H7 (cell line): ENCODE measurements around the gene TMOD1. TPM values are rescaled to one million over a fixed set of nuclear protein-coding genes. Genes with fewer than 3 reads are reported as not detected.
"Not testable (repeated sequence)": the region's sequence is repeated elsewhere in the genome, so short reads cannot be mapped to it uniquely, and the experiment has no call there.

Experiments used
- DNase-seq: peaks from one replicate; pipeline ENCODE4 v3.0.0; 2012
- H3K27me3 ChIP-seq: 2 replicates; pipeline ENCODE4 v1.6.0; 2011; ENCODE audit warnings: mild to moderate bottlenecking, low read length; ENCODE audit not compliant: control insufficient read depth, insufficient read depth
- H3K36me3 ChIP-seq: replicated peaks from 2 replicates; pipeline ENCODE4 v1.5.1; 2011; ENCODE audit warnings: low read length; ENCODE audit not compliant: control insufficient read depth, insufficient read depth
- H3K4me3 ChIP-seq: 2 replicates; pipeline ENCODE4 v1.5.1; 2011; ENCODE audit warnings: low read depth, mild to moderate bottlenecking, control low read depth, low read length, moderate library complexity; ENCODE audit not compliant: insufficient read depth
- total RNA-seq: library from RNA; depleted of rRNA; stranded (reverse); fragments of >200 nt; shearing (Covaris generic); gene quantifications from 2 replicates; pipeline ENCODE4 v1.2.3, GENCODE V29; 2014; rRNA removed

Gene TMOD1
- 0.52 and 1.9 TPM in 2 replicates for total RNA-seq

DNA sequence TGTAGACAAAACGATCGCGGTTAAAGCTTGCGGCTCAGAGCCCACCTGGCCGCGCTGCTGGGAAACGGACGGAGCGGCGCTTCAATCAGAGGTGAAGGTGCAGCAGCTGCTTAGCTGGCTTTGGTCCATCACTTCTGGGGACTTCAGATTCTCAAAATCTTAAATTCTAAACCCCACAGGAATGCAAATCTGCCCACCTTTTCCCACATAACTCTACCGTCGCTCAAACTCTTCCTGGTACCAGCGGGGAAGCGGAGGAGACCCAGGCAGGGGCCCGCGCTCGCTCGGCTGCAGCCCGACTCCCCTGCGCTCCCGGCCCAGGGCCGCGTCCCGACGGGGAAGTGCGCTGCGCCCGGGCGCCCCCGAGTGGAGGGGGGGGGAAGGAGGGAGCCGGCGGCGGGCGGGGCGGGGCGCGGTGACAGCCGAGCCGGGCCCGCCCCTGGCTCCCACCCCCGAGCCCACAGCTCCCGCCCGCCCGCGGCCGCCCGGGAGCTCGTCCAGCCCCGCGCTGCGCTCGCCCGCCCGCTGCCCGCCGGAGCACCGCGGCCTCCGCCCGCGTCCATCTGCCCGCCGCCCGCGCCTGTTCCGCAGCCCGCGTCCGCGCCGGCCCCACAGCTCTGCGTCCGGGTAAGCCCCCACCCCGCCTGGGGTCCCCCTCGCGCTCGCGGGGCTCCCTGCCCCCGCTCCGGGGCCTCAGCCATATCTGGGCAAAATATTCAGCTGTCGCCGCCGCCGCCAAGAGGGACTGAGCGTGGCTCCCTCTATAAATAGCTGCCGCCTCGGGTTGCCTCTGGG lies at the start of gene TMOD1:
Gene TMOD1 (plus strand): TSS at position 490 of the 795 bp plus-strand sequence. CDS start 22,523 bp downstream, outside the sequence.
- H3K27me3 ChIP-seq = peaks cover 54% of the 10 kb centered on the region
- peak; percentile 99 for DNase-seq

DNA sequence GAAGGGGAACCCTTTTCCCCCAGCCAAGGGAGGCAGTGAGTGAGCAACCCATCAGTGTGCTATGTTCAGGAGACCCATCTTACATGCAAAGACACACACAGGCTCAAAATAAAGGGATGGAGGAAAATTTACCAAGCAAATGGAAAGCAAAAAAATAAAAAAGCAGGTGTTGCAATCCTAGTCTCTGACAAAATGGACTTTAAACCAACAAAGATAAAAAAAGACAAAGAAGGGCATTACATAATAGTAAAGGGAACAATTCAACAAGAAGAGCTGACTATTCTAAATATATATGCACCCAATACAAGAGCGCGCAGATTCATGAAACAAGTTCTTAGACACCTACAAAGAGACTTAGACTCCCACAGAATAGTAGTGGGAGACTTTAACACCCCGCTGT lies 47.9 kb upstream of the TMOD1 start:
- DNase-seq, H3K4me3 ChIP-seq, H3K27me3 ChIP-seq, H3K36me3 ChIP-seq: not testable (repeated sequence)

More for the DNA sequence above, at the start of gene TMOD1:
- Histone ChIP-seq H3K36me3 (no peaks in the 10 kb centered on the region), H3K4me3 (peak within 1 kb of the TSS; percentile 54)

DNA sequence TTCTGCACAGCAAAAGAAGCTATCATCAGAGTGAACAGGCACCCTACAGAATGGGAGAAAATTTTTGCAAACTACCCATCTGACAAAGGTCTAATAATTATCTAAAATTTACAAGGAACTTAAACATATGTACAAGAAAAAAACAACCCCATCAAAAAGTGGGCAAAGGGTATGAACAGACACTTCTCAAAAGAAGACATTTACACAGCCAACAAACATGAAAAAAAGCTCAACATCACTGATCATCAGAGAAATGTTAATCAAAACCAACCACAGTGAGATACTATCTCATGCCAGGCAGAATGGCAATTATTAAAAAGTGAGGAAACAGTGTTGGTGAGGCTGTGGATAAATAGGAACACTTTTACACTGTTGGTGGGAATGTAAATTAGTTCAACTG lies 44.6 kb upstream of the TMOD1 start:
- not testable (repeated sequence) for H3K27me3 ChIP-seq, H3K36me3 ChIP-seq, DNase-seq, H3K4me3 ChIP-seq

- Histone ChIP-seq H3K36me3 (no peaks in the 10 kb centered on the region), H3K27me3 (no peaks in the 10 kb centered on the region), H3K4me3 (no peak overlapping the region)
- DNase-seq = no peak
Observed at GRCh38 chr9:97459326-97459725, 42.1 kb upstream of the TMOD1 start.

DNA sequence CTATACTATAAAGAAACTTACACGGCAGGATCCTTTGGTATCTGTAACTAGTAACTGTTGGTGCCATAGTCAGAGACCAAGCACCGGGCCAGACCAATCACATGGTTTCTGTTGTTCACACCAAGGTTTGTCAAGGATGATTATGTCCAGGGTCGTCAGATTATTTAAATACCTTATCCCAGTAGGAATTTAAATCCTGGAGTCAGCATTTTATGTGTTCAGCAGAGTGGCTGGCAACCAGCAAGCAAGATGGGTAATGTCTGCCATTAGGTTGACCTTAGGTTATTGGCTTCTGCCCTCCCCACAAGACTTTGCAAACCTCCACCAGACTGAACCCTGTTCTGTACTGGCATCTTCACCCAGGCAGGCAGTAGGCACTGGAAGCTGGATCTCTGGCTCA lies 39.3 kb upstream of the TMOD1 start:
- H3K36me3 ChIP-seq = no peaks in the 10 kb centered on the region
- DNase-seq = no peak
- H3K27me3 ChIP-seq = no peaks in the 10 kb centered on the region
- no peak overlapping the region for H3K4me3 ChIP-seq

- H3K27me3 ChIP-seq = no peaks in the 10 kb centered on the region
- DNase-seq = no peak
- no peaks in the 10 kb centered on the region for H3K36me3 ChIP-seq
- H3K4me3 ChIP-seq = no peak overlapping the region
Observed at GRCh38 chr9:97462914-97463313, 38.6 kb upstream of the TMOD1 start.

DNA sequence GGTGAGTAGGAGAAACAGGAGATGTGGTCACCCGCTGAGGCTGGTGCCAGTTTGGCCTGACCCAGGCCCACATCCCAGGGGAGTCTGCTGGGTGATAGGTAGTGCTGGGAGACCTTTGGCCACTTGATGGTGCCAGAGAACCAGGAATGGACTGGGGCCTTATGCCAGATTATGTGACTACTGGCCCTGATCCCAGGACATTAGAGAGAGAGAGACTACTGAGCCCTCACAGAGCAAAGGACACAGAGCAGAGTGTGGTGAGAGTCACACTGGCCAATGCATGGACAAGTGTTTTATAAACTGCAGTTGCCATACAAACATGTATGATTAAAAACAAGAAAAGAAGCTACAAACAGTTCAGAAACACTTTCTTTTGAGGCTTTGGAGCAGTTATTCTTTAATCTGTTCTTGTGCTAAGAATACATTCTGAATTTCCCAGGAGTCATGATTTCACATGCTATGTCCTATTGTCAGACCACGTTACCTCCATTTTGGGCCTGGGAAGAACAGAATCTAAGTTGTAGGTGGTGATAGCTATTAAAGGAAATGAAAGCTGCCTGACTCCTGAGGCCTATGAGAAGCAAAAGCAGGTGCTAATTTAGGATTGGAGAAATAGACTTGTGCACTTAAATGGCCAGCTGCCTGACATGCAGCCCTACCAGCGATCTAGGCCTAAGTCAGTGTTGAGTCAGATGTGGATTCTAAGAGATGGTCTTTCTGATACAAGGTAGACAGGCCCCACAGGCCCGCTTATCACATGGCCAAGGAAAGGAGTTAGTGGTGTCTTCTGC lies 32.6 kb upstream of the TMOD1 start:
- no peak overlapping the region for H3K4me3 ChIP-seq
- peak; percentile 69 for DNase-seq
- no peaks in the 10 kb centered on the region for H3K27me3 ChIP-seq
- H3K36me3 ChIP-seq = no peaks in the 10 kb centered on the region

- no peaks in the 10 kb centered on the region for H3K27me3 ChIP-seq
- peak; percentile 43 for DNase-seq
- no peak overlapping the region for H3K4me3 ChIP-seq
- no peaks in the 10 kb centered on the region for H3K36me3 ChIP-seq
Observed at GRCh38 chr9:97470076-97470475, 31.4 kb upstream of the TMOD1 start.

- no peak for DNase-seq
- no peaks in the 10 kb centered on the region for H3K27me3 ChIP-seq
- H3K4me3 ChIP-seq = no peak overlapping the region
- no peaks in the 10 kb centered on the region for H3K36me3 ChIP-seq
Observed at GRCh38 chr9:97473717-97474116, 27.7 kb upstream of the TMOD1 start.

DNA sequence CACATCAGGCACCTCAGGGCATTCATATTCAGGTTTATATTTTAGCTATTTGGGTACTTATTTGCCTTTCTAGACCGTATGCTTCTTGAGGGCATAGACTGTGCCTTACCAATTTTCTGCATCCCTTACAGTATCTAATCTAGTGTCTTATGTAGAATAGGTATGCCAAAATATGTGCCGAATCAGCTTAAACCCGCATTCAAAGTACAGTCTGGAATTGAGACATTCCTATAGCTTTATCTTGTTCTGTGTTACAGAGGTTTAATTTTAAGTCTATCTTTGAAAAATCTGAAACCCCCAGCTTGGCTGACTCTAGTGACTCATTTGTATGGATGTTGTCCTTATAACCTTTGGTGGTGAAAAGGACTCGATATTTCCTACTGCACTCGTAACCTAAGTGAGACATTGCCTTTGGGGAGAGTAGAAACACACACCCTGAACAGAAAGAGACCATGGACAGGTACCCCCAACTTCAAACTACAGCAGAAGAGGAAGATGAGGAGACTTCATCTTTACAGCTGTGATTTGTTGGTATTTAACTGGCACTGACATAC lies 27.0 kb upstream of the TMOD1 start:
- no peak for DNase-seq
- no peaks in the 10 kb centered on the region for H3K27me3 ChIP-seq
- no peak overlapping the region for H3K4me3 ChIP-seq
- no peaks in the 10 kb centered on the region for H3K36me3 ChIP-seq

GRCh38 chr9:97475059-97475458 lies 26.4 kb upstream of the TMOD1 start:
- no peak for DNase-seq
- H3K27me3 ChIP-seq = no peaks in the 10 kb centered on the region
- H3K4me3 ChIP-seq = no peak overlapping the region
- no peaks in the 10 kb centered on the region for H3K36me3 ChIP-seq

- no peak for DNase-seq
Observed at GRCh38 chr9:97478301-97478981, 23.0 kb upstream of the TMOD1 start.

GRCh38 chr9:97479496-97480159 lies 21.8 kb upstream of the TMOD1 start:
- Histone ChIP-seq H3K4me3 (no peak overlapping the region), H3K27me3 (no peaks in the 10 kb centered on the region), H3K36me3 (no peaks in the 10 kb centered on the region)
- no peak for DNase-seq

More at GRCh38 chr9:97478301-97478981, 23.0 kb upstream of the TMOD1 start:
- Histone ChIP-seq H3K4me3 (no peak overlapping the region), H3K36me3 (no peaks in the 10 kb centered on the region), H3K27me3 (no peaks in the 10 kb centered on the region)

DNA sequence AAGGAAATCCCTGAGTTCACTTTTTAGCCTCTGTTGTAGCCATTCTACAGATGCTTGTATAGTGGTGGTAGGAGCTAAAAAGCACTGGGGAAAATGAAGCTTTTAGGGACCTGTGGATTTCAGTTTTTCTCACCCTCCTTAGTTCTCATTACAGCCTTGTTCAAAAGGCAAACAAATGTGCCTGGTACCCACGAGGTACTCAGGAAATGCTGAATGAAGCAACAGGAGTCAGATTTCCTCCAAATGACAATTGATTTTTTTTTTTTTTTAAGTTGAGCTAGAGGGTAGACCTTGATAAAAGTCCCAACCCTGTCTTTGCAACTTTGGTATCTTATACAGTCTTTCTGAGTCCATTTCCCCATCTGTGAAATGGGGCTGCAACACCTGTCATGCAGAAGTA lies 21.3 kb upstream of the TMOD1 start:
- H3K27me3 ChIP-seq = no peaks in the 10 kb centered on the region
- no peak for DNase-seq
- H3K4me3 ChIP-seq = no peak overlapping the region
- H3K36me3 ChIP-seq = no peaks in the 10 kb centered on the region
